AG04450 (cell line): Measurements from ENCODE around the gene MEF2C. TPM values are rescaled to one million over a fixed set of nuclear protein-coding genes. Genes with fewer than 3 reads are reported as not detected.

Experiments
- CTCF ChIA-PET: fragments of 300-600, 350-600 bp; formaldehyde crosslinking; extraction: SDS; loops from one replicate; lab custom pipeline; 2022; ENCODE audit warnings: antibody characterized with exemption, inconsistent platforms; lab: Charles Lee
- POLR2A ChIA-PET: fragments of 350-600 bp; formaldehyde crosslinking; extraction: SDS; loops from one replicate; lab custom pipeline; 2021; ENCODE audit warnings: antibody characterized with exemption, inconsistent platforms; lab: Yijun Ruan, JAX
- DNase-seq: peaks from one replicate; pipeline ENCODE4 v3.0.0-alpha.2; 2011; ENCODE audit warnings: low read depth, low spot score
- H3K27ac ChIP-seq: one replicate; pipeline ENCODE4 v1.5.1; 2012; ENCODE audit warnings: low read depth, low read length, control low read depth
- H3K27me3 ChIP-seq: one replicate; pipeline ENCODE4 v1.6.0; 2012; ENCODE audit warnings: low read length; ENCODE audit not compliant: control insufficient read depth, insufficient read depth
- H3K4me3 ChIP-seq: 2 replicates; pipeline ENCODE4 v1.5.1; 2011; ENCODE audit warnings: mild to moderate bottlenecking, low read depth, low read length, control low read depth
- H3K9me3 ChIP-seq: 2 replicates; pipeline ENCODE4 v1.5.1; 2012; ENCODE audit warnings: low read length; ENCODE audit not compliant: control insufficient read depth, insufficient read depth
- CTCF ChIP-seq: IDR thresholded peaks from 2 replicates; pipeline ENCODE4 v1.5.1; 2011; ENCODE audit warnings: low read depth, low read length, control low read depth, inconsistent platforms
- polyA plus RNA-seq: library from polyadenylated mRNA; depleted of rRNA; stranded (reverse); fragments of >200 nt; gene quantifications from 2 replicates; pipeline ENCODE4 v1.2.3, GENCODE V29; 2011

The MEF2C gene
- polyA plus RNA-seq, 1 experiment = 3.9 TPM

- Histone ChIP-seq H3K9me3 (no peaks in the 10 kb centered on the region), H3K27me3 (no peaks in the 10 kb centered on the region), H3K27ac (no peak overlapping the region), H3K4me3 (no peak overlapping the region)
- no peak for DNase-seq
- POLR2A ChIA-PET = no interaction called here
- CTCF ChIA-PET = interaction anchor here (1.0 kb wide), 1 partner anchor 22 kb away, joined by 3 read pairs; no protein-coding TSS in a partner anchor
- TF ChIP-seq CTCF = no peak
Measured at GRCh38 chr5:88708021-88708420, 175.0 kb downstream of the MEF2C start.

GRCh38 chr5:88707216-88707965 is 175.6 kb downstream of the MEF2C start:
- DNase-seq = no peak
- ChIA-PET POLR2A (no interaction called here), CTCF (interaction anchor here (0.5 to 1.0 kb wide), 3 partner anchors 17 to 25 kb away, joined by 3 to 4 read pairs (median 3); no protein-coding TSS in a partner anchor)
- Histone ChIP-seq H3K27ac (no peak overlapping the region), H3K27me3 (no peaks in the 10 kb centered on the region), H3K4me3 (no peak overlapping the region), H3K9me3 (no peaks in the 10 kb centered on the region)
- TF ChIP-seq CTCF = no peak

- TF ChIP-seq CTCF = no peak
- no peak for DNase-seq
- no peak overlapping the region for H3K4me3 ChIP-seq
- ChIA-PET CTCF (interaction anchor here (0.7 to 1.8 kb wide), 2 partner anchors 12 to 22 kb away, joined by 3 to 9 read pairs; no protein-coding TSS in a partner anchor), POLR2A (no interaction called here)
- H3K27ac ChIP-seq = no peak overlapping the region
- H3K9me3 ChIP-seq = no peaks in the 10 kb centered on the region
- H3K27me3 ChIP-seq = peaks cover 13% of the 10 kb centered on the region
Measured at GRCh38 chr5:88702332-88702731, 180.7 kb downstream of the MEF2C start.

- ChIA-PET CTCF (interaction anchor here (1.1 kb wide), 1 partner anchor 10 kb away, joined by 4 read pairs; no protein-coding TSS in a partner anchor), POLR2A (no interaction called here)
- H3K9me3 ChIP-seq = no peaks in the 10 kb centered on the region
- peaks cover 23% of the 10 kb centered on the region for H3K27me3 ChIP-seq
- no peak overlapping the region for H3K27ac ChIP-seq
- no peak overlapping the region for H3K4me3 ChIP-seq
- no peak for DNase-seq
- TF ChIP-seq CTCF = no peak
Measured at GRCh38 chr5:88700121-88700520, 182.9 kb downstream of the MEF2C start.

GRCh38 chr5:88698290-88698689 is 184.7 kb downstream of the MEF2C start:
- no peak for DNase-seq
- CTCF ChIA-PET = interaction anchor here (5.4 kb wide), 1 partner anchor 917 kb away, joined by 25 read pairs; no protein-coding TSS in a partner anchor
- H3K27me3 ChIP-seq = peaks cover 42% of the 10 kb centered on the region

More at GRCh38 chr5:88698290-88698689, 184.7 kb downstream of the MEF2C start:
- POLR2A ChIA-PET = no interaction called here
- H3K9me3 ChIP-seq = no peaks in the 10 kb centered on the region
- no peak overlapping the region for H3K4me3 ChIP-seq
- no peak for TF ChIP-seq CTCF
- H3K27ac ChIP-seq = no peak overlapping the region
